Lower lobe of right lung (tissue), 2 donors: ENCODE results near the gene FGF10. TPM values are rescaled to one million over a fixed set of nuclear protein-coding genes. Genes with fewer than 3 reads are reported as not detected.
A peak's percentile ranks its signal among the peaks of the same experiment; 100 is the strongest.

Experiments used
- ATAC-seq, 2 donors: fragments of 200-7000 bp; cut with Tn5 transposase; one replicate each; pipeline ENCODE4 v1.9.1; 2020 to 2022; ENCODE audit warnings: mild to moderate bottlenecking in 2 of 2, moderate library complexity in 2 of 2
- DNase-seq: peaks from one replicate; pipeline ENCODE4 v3.0.0-alpha.2; 2020
- H3K27ac ChIP-seq: fragments of 200-600 bp; one replicate; pipeline ENCODE4 v1.8.0; 2022
- H3K27me3 ChIP-seq: fragments of 200-600 bp; one replicate; pipeline ENCODE4 v1.8.0; 2022; ENCODE audit warnings: low read depth
- H3K36me3 ChIP-seq: fragments of 200-600 bp; one replicate; pipeline ENCODE4 v1.8.0; 2022; ENCODE audit warnings: mild to moderate bottlenecking
- H3K4me1 ChIP-seq: fragments of 200-600 bp; one replicate; pipeline ENCODE4 v1.8.0; 2022
- H3K4me3 ChIP-seq: fragments of 200-600 bp; one replicate; pipeline ENCODE4 v1.8.0; 2022; ENCODE audit warnings: mild to moderate bottlenecking
- H3K9me3 ChIP-seq: fragments of 200-600 bp; one replicate; pipeline ENCODE4 v1.8.0; 2022
- intact Hi-C: fragments of 100-400 bp; cut with DNase I; formaldehyde crosslinking; loops from one replicate; pipeline ENCODE4 v1.11.0; 2022
- total RNA-seq: library from RNA; stranded (reverse); fragmentation: NEBNext Ultra II Directional; extraction: Animal tissue kit (Norgen Biotek cat#: 25700); gene quantifications from one replicate; pipeline ENCODE4 v1.2.1, GENCODE V29; 2021
- TF ChIP-seq, protein P1 (sequence below): fragments of 200-600 bp; IDR thresholded peaks from one replicate; pipeline ENCODE4 v1.8.0; 2022; ENCODE audit warnings: antibody characterized with exemption, mild to moderate bottlenecking
- donor health status: DM: no; HTN: yes; CAD: no; lungs with severe emphysema.

The FGF10 gene
- total RNA-seq, 1 donor from 2014 or later, result 7.6 TPM

- H3K4me3 ChIP-seq, result no peak overlapping the region
- no peaks in the 10 kb centered on the region for H3K36me3 ChIP-seq
- DNase-seq (no peak), ATAC-seq (peak in 1 of 2 donors; percentile 71)
- H3K27ac ChIP-seq, result no peak overlapping the region
- H3K27me3 ChIP-seq, result no peaks in the 10 kb centered on the region
- H3K4me1 ChIP-seq, result no peaks in the 10 kb centered on the region
- TF ChIP-seq, protein P1, sequence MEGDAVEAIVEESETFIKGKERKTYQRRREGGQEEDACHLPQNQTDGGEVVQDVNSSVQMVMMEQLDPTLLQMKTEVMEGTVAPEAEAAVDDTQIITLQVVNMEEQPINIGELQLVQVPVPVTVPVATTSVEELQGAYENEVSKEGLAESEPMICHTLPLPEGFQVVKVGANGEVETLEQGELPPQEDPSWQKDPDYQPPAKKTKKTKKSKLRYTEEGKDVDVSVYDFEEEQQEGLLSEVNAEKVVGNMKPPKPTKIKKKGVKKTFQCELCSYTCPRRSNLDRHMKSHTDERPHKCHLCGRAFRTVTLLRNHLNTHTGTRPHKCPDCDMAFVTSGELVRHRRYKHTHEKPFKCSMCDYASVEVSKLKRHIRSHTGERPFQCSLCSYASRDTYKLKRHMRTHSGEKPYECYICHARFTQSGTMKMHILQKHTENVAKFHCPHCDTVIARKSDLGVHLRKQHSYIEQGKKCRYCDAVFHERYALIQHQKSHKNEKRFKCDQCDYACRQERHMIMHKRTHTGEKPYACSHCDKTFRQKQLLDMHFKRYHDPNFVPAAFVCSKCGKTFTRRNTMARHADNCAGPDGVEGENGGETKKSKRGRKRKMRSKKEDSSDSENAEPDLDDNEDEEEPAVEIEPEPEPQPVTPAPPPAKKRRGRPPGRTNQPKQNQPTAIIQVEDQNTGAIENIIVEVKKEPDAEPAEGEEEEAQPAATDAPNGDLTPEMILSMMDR, result no peak
- intact Hi-C loops, result no loop called here
- H3K9me3 ChIP-seq, result no peaks in the 10 kb centered on the region
Measured at GRCh38 chr5:44318883-44319282, 70.3 kb downstream of the FGF10 start.

GRCh38 chr5:44312374-44312773, 76.8 kb downstream of the FGF10 start:
- intact Hi-C loops, result no loop called here
- DNase-seq, result no peak
- no peaks in the 10 kb centered on the region for H3K4me1 ChIP-seq
- no peaks in the 10 kb centered on the region for H3K9me3 ChIP-seq
- ATAC-seq, result no peak
- TF ChIP-seq, protein P1, result no peak
- H3K27me3 ChIP-seq, result no peaks in the 10 kb centered on the region
- H3K4me3 ChIP-seq, result no peak overlapping the region
- no peaks in the 10 kb centered on the region for H3K36me3 ChIP-seq
- no peak overlapping the region for H3K27ac ChIP-seq

GRCh38 chr5:44300551-44300950, 88.7 kb downstream of the FGF10 start:
- H3K36me3 ChIP-seq, result no peaks in the 10 kb centered on the region
- intact Hi-C loops, result no loop called here
- TF ChIP-seq, protein P1, result no peak
- no peak overlapping the region for H3K4me3 ChIP-seq
- H3K4me1 ChIP-seq, result no peaks in the 10 kb centered on the region
- ATAC-seq (no peak), DNase-seq (no peak)
- H3K9me3 ChIP-seq, result no peaks in the 10 kb centered on the region
- H3K27me3 ChIP-seq, result no peaks in the 10 kb centered on the region
- no peak overlapping the region for H3K27ac ChIP-seq

- Histone ChIP-seq H3K9me3 (no peaks in the 10 kb centered on the region), H3K27me3 (no peaks in the 10 kb centered on the region), H3K36me3 (no peaks in the 10 kb centered on the region), H3K4me1 (no peaks in the 10 kb centered on the region), H3K27ac (no peak overlapping the region), H3K4me3 (no peak overlapping the region)
- intact Hi-C loops, result no loop called here
- DNase-seq, result no peak
- ATAC-seq, result no peak
- TF ChIP-seq, protein P1, result no peak
Measured at GRCh38 chr5:44299394-44299793, 89.8 kb downstream of the FGF10 start.

- Histone ChIP-seq H3K4me3 (no peak overlapping the region), H3K4me1 (no peaks in the 10 kb centered on the region), H3K9me3 (no peaks in the 10 kb centered on the region), H3K36me3 (no peaks in the 10 kb centered on the region), H3K27ac (no peak overlapping the region), H3K27me3 (no peaks in the 10 kb centered on the region)
- TF ChIP-seq, protein P1, result no peak
- DNase-seq, result no peak
- no peak for ATAC-seq
- intact Hi-C loops, result no loop called here
Measured at GRCh38 chr5:44294516-44294915, 94.7 kb downstream of the FGF10 start.

- Histone ChIP-seq H3K27ac (no peak overlapping the region), H3K4me3 (no peak overlapping the region), H3K4me1 (no peaks in the 10 kb centered on the region), H3K36me3 (no peaks in the 10 kb centered on the region), H3K9me3 (no peaks in the 10 kb centered on the region), H3K27me3 (no peaks in the 10 kb centered on the region)
- ATAC-seq (no peak), DNase-seq (no peak)
- TF ChIP-seq, protein P1, result no peak
- intact Hi-C loops, result no loop called here
Measured at GRCh38 chr5:44292736-44293135, 96.5 kb downstream of the FGF10 start.
